Ectodermal cell (in vitro differentiated cells): ENCODE data around the gene CNTN5.

Experiments
- H3K27ac ChIP-seq: 2 replicates; pipeline ENCODE4 v1.7.0; 2013; ENCODE audit warnings: mild to moderate bottlenecking, low read depth, low read length; ENCODE audit not compliant: insufficient read depth, poor library complexity, severe bottlenecking
- H3K27me3 ChIP-seq: 2 replicates; pipeline ENCODE4 v1.7.0; 2013; ENCODE audit warnings: mild to moderate bottlenecking, low read length; ENCODE audit not compliant: insufficient read depth, control insufficient read depth, poor library complexity, severe bottlenecking
- H3K36me3 ChIP-seq: one replicate; pipeline ENCODE4 v1.7.0; 2013; ENCODE audit warnings: low read length; ENCODE audit not compliant: control insufficient read depth, insufficient read depth
- H3K4me1 ChIP-seq: one replicate; pipeline ENCODE4 v1.7.0; 2013; ENCODE audit warnings: low read length; ENCODE audit not compliant: control insufficient read depth, insufficient read depth
- H3K4me3 ChIP-seq: 2 replicates; pipeline ENCODE4 v1.7.0; 2013; ENCODE audit warnings: low read depth, low read length, control low read depth; ENCODE audit not compliant: insufficient read depth
- H3K9me3 ChIP-seq: 2 replicates; pipeline ENCODE4 v1.7.0; 2013; ENCODE audit warnings: mild to moderate bottlenecking, low read length, moderate library complexity; ENCODE audit not compliant: control insufficient read depth
- WGBS, 2 experiments: methylation state at CpG; one replicate each; pipeline ENCODE4 v1.1.7; 2013; ENCODE audit warnings: missing lambda C conversion rate in 2 of 2; 5-methylcytosine and 5-hydroxymethylcytosine counted together

The CNTN5 gene

DNA sequence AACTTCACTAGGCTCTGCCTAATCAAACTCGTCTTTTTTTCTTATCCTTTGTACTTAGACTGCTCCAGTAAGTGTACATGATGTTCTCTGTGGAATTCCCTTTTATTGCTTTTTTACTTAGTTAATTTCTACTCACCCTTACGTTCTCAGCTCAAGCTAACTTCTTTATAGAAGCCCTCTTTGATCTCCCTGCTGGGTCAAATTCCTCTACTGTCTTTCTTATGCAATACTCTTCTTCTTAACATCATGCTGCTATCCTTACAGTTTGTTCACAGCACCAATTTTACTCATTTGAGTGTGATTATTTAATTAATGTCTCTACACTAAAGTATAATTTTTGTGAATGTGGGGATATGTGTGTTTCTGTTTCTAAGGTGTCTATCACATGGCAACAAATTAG is 498.3 kb downstream of the CNTN5 start:
- no peaks in the 10 kb centered on the region for H3K9me3 ChIP-seq
- 41 to 64% methylated on average over 2 of the region's 2 CpGs for WGBS, 2 experiments
- H3K27me3 ChIP-seq, result no peaks in the 10 kb centered on the region
- no peaks in the 10 kb centered on the region for H3K4me1 ChIP-seq
- no peak overlapping the region for H3K27ac ChIP-seq
- no peak overlapping the region for H3K4me3 ChIP-seq
- no peaks in the 10 kb centered on the region for H3K36me3 ChIP-seq

DNA sequence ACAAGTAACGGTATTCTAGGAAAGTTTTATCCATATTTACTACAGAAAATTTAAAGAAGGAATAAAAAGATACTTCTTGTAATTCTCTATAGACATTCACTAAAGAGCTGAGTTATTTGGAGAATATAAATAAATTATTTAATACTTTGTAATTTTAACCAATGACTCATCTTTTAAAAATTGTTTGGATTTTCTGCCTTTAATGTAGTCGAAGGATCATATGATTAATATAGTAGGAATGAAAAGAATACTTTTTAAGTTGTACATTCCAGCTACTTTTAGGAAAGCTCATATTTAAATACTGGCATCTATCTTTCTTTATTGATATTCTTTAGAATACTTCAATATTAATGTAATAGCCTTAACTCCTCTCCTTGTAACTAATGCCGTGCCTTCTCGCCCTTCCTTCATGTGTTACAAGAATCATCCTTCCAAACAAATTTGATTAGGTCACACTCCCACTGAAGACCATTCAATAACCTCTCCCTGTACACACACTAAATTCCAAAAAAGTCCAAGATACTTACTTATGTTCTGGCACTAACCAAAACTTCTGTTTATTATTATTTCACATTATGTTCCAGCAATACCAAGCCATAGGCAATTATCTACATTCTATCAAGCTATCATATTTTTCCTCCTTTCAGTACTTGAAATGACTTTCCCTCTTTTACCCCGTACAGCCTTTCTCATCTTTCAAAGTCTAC is 501.9 kb downstream of the CNTN5 start:
- Histone ChIP-seq H3K36me3 (no peaks in the 10 kb centered on the region), H3K4me3 (no peak overlapping the region), H3K27me3 (no peaks in the 10 kb centered on the region), H3K27ac (no peak overlapping the region), H3K4me1 (no peaks in the 10 kb centered on the region), H3K9me3 (no peaks in the 10 kb centered on the region)
- 92 to 93% methylated on average over 3 of the region's 5 CpGs for WGBS, 2 experiments

DNA sequence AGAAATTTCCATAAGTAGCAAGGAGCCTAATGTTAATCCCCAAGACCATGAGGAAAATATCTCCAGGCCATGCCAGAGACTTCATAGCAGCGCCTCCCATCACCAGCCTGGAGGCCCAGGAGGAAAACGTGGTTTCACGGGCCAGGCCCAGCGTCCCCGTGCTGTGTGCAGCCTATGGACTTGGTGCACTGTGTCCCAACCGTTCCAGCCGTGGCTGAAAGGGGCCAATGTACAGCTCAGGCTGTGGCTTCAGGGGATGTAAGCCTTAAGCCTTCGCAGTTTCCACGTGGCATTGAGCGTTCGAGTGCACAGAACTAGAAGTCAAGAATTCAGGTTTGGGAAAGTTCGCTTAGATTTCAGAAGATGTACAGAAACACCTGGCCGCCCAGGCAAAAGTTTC is 510.7 kb downstream of the CNTN5 start:
- 96 to 97% methylated on average over 13 of the region's 13 CpGs for WGBS, 2 experiments
- Histone ChIP-seq H3K4me1 (no peaks in the 10 kb centered on the region), H3K27me3 (no peaks in the 10 kb centered on the region), H3K36me3 (no peaks in the 10 kb centered on the region), H3K4me3 (no peak overlapping the region), H3K9me3 (no peaks in the 10 kb centered on the region), H3K27ac (no peak overlapping the region)

DNA sequence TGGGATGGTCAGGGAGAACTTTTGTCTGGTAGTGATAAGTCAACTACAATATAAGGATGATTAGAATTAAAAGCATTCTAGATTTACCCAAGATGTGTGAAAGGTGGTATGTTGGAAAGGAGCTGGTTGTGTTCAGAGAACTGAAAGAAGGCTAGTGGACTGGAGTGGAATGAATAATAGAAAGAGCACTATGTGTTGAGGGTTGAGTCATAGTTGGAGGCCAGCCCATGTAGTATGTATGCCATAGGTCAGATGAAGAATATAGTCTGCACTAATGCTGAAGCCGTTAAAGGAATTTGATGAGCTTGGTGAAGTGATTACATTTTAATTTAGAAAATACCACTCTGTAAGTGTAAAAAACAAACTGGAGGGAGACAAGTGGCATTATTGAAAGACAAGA is 514.1 kb downstream of the CNTN5 start:
- H3K4me3 ChIP-seq, result no peak overlapping the region
- no peaks in the 10 kb centered on the region for H3K36me3 ChIP-seq
- H3K27me3 ChIP-seq, result no peaks in the 10 kb centered on the region
- H3K4me1 ChIP-seq, result no peaks in the 10 kb centered on the region
- no peaks in the 10 kb centered on the region for H3K9me3 ChIP-seq
- WGBS, 2 experiments, result 91 to 100% methylated on average over 1 of the region's 1 CpG
- no peak overlapping the region for H3K27ac ChIP-seq

DNA sequence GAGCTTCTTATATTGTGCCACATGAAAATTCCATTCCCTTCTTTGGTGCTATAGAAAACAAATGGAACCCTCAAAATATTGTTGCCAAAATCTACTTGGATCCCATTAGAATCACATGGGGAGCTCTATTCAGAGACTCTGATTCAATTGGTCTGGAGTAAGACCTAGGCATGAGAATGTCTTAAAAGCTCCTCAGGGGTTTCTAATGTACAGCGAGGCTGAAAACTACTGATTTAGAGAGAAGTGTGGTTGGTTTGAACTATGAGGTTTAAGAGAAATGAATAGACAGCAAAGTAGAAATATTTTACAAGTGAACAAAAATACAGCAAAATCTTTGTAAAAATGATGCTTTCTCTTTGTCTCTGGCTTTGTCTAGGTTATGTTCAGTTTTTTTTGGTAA is 514.7 kb downstream of the CNTN5 start:
- Histone ChIP-seq H3K36me3 (no peaks in the 10 kb centered on the region), H3K9me3 (no peaks in the 10 kb centered on the region), H3K4me3 (no peak overlapping the region), H3K27me3 (no peaks in the 10 kb centered on the region), H3K4me1 (no peaks in the 10 kb centered on the region), H3K27ac (no peak overlapping the region)
- WGBS, 2 experiments, result 96 to 100% methylated on average over 1 of the region's 1 CpG

DNA sequence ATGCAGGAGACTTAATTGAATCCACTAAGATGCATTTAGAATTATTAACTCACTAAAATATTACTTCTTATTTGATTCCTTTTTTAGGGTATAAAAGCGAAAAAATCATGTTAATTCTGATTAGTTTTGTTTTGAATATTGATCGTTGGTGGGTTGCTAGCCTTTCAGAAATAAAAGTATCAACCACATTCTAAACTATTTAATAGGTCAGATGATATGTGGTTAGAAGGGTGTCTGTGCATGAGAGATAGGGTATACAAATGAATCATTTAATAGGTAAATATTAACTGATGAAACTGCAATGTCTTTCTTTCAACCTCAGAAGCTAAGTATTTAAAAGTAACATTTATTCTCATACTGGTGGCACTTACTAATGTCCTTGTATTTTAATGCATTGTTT is 515.1 kb downstream of the CNTN5 start:
- H3K4me1 ChIP-seq, result no peaks in the 10 kb centered on the region
- H3K27me3 ChIP-seq, result no peaks in the 10 kb centered on the region
- no peaks in the 10 kb centered on the region for H3K9me3 ChIP-seq
- H3K36me3 ChIP-seq, result no peaks in the 10 kb centered on the region
- H3K27ac ChIP-seq, result no peak overlapping the region
- no CpG with 5 or more reads among the region's 2 CpGs for WGBS, 2 experiments
- H3K4me3 ChIP-seq, result no peak overlapping the region

DNA sequence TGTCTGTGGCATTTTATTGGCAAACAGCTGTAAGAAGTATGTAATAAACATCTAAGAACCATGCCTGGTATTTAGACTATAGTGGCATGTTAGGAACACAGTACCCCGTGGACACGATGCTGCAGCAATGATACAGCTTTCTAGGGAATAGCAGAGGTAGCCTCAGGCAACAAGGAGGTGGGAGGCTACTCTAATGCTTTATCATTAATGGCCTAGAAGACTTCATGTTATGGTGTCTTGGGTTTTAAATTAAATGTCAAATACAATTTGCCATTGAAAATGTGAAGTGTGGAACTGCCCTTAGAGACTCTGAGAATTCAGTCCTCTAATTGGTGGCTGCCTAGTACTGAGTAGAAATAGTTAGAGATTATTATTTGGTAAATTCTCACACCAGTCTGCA is 516.9 kb downstream of the CNTN5 start:
- no peaks in the 10 kb centered on the region for H3K27me3 ChIP-seq
- WGBS, 2 experiments, result 98 to 100% methylated on average over 2 of the region's 2 CpGs
- no peaks in the 10 kb centered on the region for H3K4me1 ChIP-seq
- H3K9me3 ChIP-seq, result no peaks in the 10 kb centered on the region
- no peak overlapping the region for H3K27ac ChIP-seq
- H3K36me3 ChIP-seq, result no peaks in the 10 kb centered on the region
- no peak overlapping the region for H3K4me3 ChIP-seq

DNA sequence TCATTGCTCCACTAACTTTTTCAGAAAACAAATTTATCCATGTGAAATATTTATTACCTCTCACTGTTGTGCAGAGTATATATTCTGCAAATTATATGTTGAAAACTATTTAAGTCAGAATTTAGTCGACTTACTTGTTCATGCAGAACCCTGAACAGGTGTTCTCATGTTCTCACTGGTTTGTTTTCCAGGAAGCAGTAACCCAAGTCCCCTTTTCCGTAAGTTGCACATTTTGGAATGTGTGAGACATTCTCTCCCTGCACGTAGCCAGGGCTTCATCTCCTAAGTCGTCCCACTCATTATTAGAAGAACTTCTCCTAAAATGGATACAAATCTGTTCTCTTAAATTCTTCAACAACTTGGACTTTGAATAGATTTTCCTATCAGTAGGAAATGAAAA is 524.9 kb downstream of the CNTN5 start:
- Histone ChIP-seq H3K9me3 (no peaks in the 10 kb centered on the region), H3K4me3 (no peak overlapping the region), H3K36me3 (no peaks in the 10 kb centered on the region), H3K27me3 (no peaks in the 10 kb centered on the region), H3K4me1 (no peaks in the 10 kb centered on the region), H3K27ac (no peak overlapping the region)
- 91 to 94% methylated on average over 4 of the region's 4 CpGs for WGBS, 2 experiments

DNA sequence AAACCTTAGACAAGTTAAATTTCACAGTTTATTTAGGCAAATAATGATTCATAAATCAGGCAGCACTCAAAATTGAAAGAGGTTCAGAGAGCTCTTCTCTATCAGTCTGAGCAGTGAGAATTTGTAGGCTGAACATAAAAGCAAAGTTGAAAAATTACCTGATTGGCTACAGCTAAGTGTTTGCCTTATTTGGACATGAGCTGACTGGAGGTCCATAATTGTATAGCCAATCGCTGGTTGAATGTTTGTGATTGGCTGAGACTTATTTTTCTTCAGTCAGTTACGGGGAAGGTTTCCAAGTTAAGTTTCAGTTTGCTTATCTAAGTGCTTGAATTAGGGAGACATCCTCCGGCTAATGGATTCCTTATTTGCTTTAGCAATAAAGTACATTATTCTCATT is 527.5 kb downstream of the CNTN5 start:
- H3K9me3 ChIP-seq, result no peaks in the 10 kb centered on the region
- H3K27ac ChIP-seq, result no peak overlapping the region
- 95 to 98% methylated on average over 2 to 3 of the region's 3 CpGs for WGBS, 2 experiments
- H3K27me3 ChIP-seq, result no peaks in the 10 kb centered on the region
- H3K36me3 ChIP-seq, result no peaks in the 10 kb centered on the region
- no peak overlapping the region for H3K4me3 ChIP-seq
- no peaks in the 10 kb centered on the region for H3K4me1 ChIP-seq

DNA sequence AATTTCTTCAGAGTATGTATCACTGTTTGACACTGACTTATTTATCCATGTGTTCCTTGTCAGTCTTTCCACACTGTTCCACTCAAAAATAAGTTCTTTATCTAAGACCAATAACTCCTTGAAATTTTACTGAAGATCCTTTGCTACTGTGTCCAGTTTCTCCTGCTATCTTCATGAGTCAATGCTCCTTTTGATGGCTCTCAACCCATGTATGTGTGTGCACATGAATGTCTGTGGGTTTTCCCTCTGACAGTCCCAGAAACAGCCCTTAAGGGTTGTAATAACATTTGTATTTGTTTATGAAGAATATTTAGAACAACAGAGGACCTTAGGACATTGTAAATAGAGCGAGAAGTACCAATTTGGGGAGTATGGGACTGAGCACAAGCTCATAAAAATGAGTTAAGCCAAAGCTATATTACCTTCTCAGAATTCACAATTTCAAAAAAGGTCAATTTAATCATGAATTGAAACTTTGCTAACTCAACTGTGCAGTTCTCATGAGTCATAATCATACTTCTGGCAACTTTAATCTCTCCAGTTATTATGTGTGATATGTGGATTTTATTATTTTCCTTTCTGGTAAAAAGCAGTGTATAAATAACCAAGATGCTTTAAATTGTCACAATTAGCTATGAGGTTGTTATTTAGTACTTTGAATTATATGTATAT is 533.6 kb downstream of the CNTN5 start:
- no peaks in the 10 kb centered on the region for H3K27me3 ChIP-seq
- H3K36me3 ChIP-seq, result no peaks in the 10 kb centered on the region
- H3K27ac ChIP-seq, result no peak overlapping the region
- H3K4me3 ChIP-seq, result no peak overlapping the region
- 94% methylated on average over 1 of the region's 1 CpG; no CpG with 5 or more reads in 1 of the 2 experiments for WGBS, 2 experiments
- no peaks in the 10 kb centered on the region for H3K4me1 ChIP-seq
- no peaks in the 10 kb centered on the region for H3K9me3 ChIP-seq
